ENCODE data around the gene FKBP3.
A peak's percentile ranks its signal among the peaks of the same experiment; 100 is the strongest.
"Not testable (repeated sequence)": the region's sequence is repeated elsewhere in the genome, so short reads cannot be mapped to it uniquely, and the experiment has no call there.

FKBP3 gene

GRCh38 chr14:45112896-45113781 lies 21.1 kb downstream of the FKBP3 start:
- no peak for DNase-seq (ENCODE audit: low spot score)

- no peak for DNase-seq (ENCODE audit: low spot score)
Measured at GRCh38 chr14:45104561-45104960, 29.7 kb downstream of the FKBP3 start.

GRCh38 chr14:45103806-45104205 lies 30.5 kb downstream of the FKBP3 start:
- no peak for DNase-seq (ENCODE audit: low spot score)

- DNase-seq (ENCODE audit: low spot score) = no peak
Measured at GRCh38 chr14:45096218-45096617, 38.1 kb downstream of the FKBP3 start.

GRCh38 chr14:45095143-45095542 lies 39.1 kb downstream of the FKBP3 start:
- no peak for DNase-seq (ENCODE audit: low spot score)

GRCh38 chr14:45094275-45094674 lies 40.0 kb downstream of the FKBP3 start:
- no peak for DNase-seq (ENCODE audit: low spot score)

- no peak for DNase-seq (ENCODE audit: low spot score)
Measured at GRCh38 chr14:45091710-45092109, 42.6 kb downstream of the FKBP3 start.

GRCh38 chr14:45089813-45090212 lies 44.5 kb downstream of the FKBP3 start:
- no peak for DNase-seq (ENCODE audit: low spot score)

- DNase-seq (ENCODE audit: low spot score) = no peak
Measured at GRCh38 chr14:45084946-45085346, 49.3 kb downstream of the FKBP3 start.

- peak; percentile 99 for DNase-seq (ENCODE audit: low spot score)
Measured at GRCh38 chr14:45083976-45084722, 50.1 kb downstream of the FKBP3 start, which contains the start of gene PRPF39. Gene PRPF39 (plus strand): TSS chr14:45084116. CDS start chr14:45095240, 11,124 bp downstream.

- DNase-seq (ENCODE audit: low spot score) = no peak
Measured at GRCh38 chr14:45083617-45083975, 50.7 kb downstream of the FKBP3 start.

- DNase-seq (ENCODE audit: low spot score) = no peak
Measured at GRCh38 chr14:45082420-45082819, 51.9 kb downstream of the FKBP3 start.

- not testable (repeated sequence) for DNase-seq (ENCODE audit: low spot score)
Measured at GRCh38 chr14:45081096-45081495, 53.2 kb downstream of the FKBP3 start.

GRCh38 chr14:45080416-45080968 lies 53.8 kb downstream of the FKBP3 start:
- DNase-seq (ENCODE audit: low spot score) = not testable (repeated sequence)

GRCh38 chr14:45078323-45078722 lies 56.0 kb downstream of the FKBP3 start:
- no peak for DNase-seq (ENCODE audit: low spot score)

GRCh38 chr14:45073231-45073879 lies 60.9 kb downstream of the FKBP3 start:
- DNase-seq (ENCODE audit: low spot score) = no peak

GRCh38 chr14:45072126-45072525 lies 62.2 kb downstream of the FKBP3 start:
- DNase-seq (ENCODE audit: low spot score) = no peak

- no peak for DNase-seq (ENCODE audit: low spot score)
Measured at GRCh38 chr14:45070215-45070614, 64.1 kb downstream of the FKBP3 start.

GRCh38 chr14:45068396-45068795 lies 65.9 kb downstream of the FKBP3 start:
- no peak for DNase-seq (ENCODE audit: low spot score)

- DNase-seq (ENCODE audit: low spot score) = no peak
Measured at GRCh38 chr14:45066667-45067066, 67.6 kb downstream of the FKBP3 start.

GRCh38 chr14:45065956-45066355 lies 68.3 kb downstream of the FKBP3 start:
- DNase-seq (ENCODE audit: low spot score) = no peak
